HepG2 (cell line): Measurements from ENCODE around the gene ALDH3B2.

Experiments
- CREB1 ChIP-seq, 2 experiments: fragments of 450-650 bp in 1 of 2; IDR thresholded peaks; 2 replicates each; pipeline ENCODE4 v1.6.1; 2016 to 2017; ENCODE audit warnings: control low read depth in 1 of 2, mild to moderate bottlenecking in 1 of 2, missing compliant biosample characterization in 1 of 2, missing genetic modification characterization in 1 of 2
- CTCF ChIP-seq: sonication (generic); formaldehyde crosslinking; IDR thresholded peaks from 2 replicates; pipeline ENCODE4 v1.5.0; 2020; ENCODE audit warnings: mild to moderate bottlenecking, missing genetic modification reagents, moderate library complexity
- HNF4G ChIP-seq, 2 experiments: sonication (generic) in 1 of 2; formaldehyde crosslinking in 1 of 2; IDR thresholded peaks; 2 replicates each; pipeline versions ENCODE4 v1.4.0 to v1.6.1; 2011 to 2020; ENCODE audit warnings: borderline replicate concordance in 2 of 2, low read depth in 2 of 2, mild to moderate bottlenecking in 2 of 2, low read length in 1 of 2, missing genetic modification reagents in 1 of 2, moderate library complexity in 1 of 2
- HOXA5 ChIP-seq: sonication (generic); formaldehyde crosslinking; IDR thresholded peaks from 2 replicates; pipeline ENCODE4 v1.4.0; 2020; ENCODE audit warnings: missing genetic modification reagents
- ZBTB43 ChIP-seq: sonication (generic); formaldehyde crosslinking; conservative IDR thresholded peaks from 2 replicates; pipeline ENCODE4 v1.4.0; 2020; ENCODE audit warnings: missing genetic modification reagents
- ZIK1 ChIP-seq: sonication (generic); formaldehyde crosslinking; IDR thresholded peaks from 2 replicates; pipeline ENCODE4 v1.5.0; 2020; ENCODE audit warnings: mild to moderate bottlenecking, low read depth, missing genetic modification reagents, borderline replicate concordance
- ZNF556 ChIP-seq: sonication (generic); formaldehyde crosslinking; IDR thresholded peaks from 2 replicates; pipeline ENCODE4 v1.4.0; 2020; ENCODE audit warnings: mild to moderate bottlenecking, missing genetic modification reagents, borderline replicate concordance
- TF ChIP-seq, protein P1 (sequence below): sonication (generic); formaldehyde crosslinking; IDR thresholded peaks from 2 replicates; pipeline ENCODE4 v1.4.0; 2020; ENCODE audit warnings: missing genetic modification reagents

- TF ChIP-seq, protein P1, sequence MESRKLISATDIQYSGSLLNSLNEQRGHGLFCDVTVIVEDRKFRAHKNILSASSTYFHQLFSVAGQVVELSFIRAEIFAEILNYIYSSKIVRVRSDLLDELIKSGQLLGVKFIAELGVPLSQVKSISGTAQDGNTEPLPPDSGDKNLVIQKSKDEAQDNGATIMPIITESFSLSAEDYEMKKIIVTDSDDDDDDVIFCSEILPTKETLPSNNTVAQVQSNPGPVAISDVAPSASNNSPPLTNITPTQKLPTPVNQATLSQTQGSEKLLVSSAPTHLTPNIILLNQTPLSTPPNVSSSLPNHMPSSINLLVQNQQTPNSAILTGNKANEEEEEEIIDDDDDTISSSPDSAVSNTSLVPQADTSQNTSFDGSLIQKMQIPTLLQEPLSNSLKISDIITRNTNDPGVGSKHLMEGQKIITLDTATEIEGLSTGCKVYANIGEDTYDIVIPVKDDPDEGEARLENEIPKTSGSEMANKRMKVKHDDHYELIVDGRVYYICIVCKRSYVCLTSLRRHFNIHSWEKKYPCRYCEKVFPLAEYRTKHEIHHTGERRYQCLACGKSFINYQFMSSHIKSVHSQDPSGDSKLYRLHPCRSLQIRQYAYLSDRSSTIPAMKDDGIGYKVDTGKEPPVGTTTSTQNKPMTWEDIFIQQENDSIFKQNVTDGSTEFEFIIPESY (CRISPR knock-in tag) = no peak
- TF ChIP-seq ZBTB43 (CRISPR knock-in tag) = no peak
- no peak for TF ChIP-seq CREB1 (IDR thresholded peaks at IDR 0.05)
- no peak for TF ChIP-seq CREB1 (CRISPR knock-in tag; IDR thresholded peaks at IDR 0.05)
- TF ChIP-seq ZNF556 (CRISPR knock-in tag) = no peak
- no peak for TF ChIP-seq ZIK1
- TF ChIP-seq CTCF = no peak
- TF ChIP-seq HOXA5 (CRISPR knock-in tag) = no peak
- TF ChIP-seq HNF4G (IDR thresholded peaks at IDR 0.05; ENCODE audit: borderline replicate concordance, low read depth, low read length) = no peak
- TF ChIP-seq HNF4G (CRISPR knock-in tag; IDR thresholded peaks at IDR 0.05; ENCODE audit: borderline replicate concordance, low read depth) = no peak
Measured at GRCh38 chr11:67642173-67643120, 32.0 kb downstream of the ALDH3B2 start.
